Measurements from ENCODE around the gene KLHL33. TPM values are rescaled to one million over a fixed set of nuclear protein-coding genes. Genes with fewer than 3 reads are reported as not detected.

Gene KLHL33
- total RNA-seq, 1 experiment from 2014 or later = not detected

DNA sequence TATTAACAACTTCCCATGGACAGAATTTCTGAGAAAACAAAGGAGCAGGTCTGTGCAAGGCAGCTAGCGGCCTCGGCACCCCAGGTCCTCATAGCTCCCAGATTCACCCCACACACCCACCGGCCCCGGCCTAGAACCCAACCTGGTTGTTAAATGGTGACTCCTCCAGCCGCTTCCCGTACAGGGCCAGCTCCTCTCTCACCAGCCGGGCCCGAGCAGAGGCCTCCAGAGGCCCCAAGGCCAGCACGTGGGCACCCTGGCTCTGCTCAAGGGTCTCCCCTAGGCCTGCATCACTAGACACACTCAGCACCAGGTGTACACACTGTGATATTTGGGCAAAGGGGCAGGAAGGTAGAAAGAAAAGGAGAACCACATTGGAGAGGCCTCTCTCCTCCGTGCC is 52.9 kb downstream of the KLHL33 start:
- in situ Hi-C loops (cut with HindIII; ENCODE audit: low sequenced_read_pairs) = no loop called here
- DNase-seq (ENCODE audit: low spot score) = no peak

DNA sequence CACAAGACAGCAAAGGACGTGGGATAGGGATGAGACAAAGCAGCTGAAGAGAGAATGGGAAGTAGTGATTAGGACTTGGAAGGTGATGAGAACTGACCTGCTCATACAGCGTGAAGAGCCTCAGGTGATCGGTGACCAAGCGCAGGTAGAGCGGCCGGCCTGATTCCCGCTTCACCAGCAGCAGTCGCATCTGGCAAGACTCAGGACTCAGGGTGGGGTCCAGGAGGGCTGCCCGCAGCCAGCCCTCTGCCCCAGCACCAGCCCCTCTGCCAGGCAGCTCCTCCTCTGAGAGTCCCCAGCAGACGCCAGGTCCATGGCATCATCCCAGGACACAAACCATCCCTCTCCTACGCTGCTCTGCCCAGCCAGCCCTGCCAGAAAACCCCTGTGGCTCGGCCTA is 53.4 kb downstream of the KLHL33 start:
- DNase-seq (ENCODE audit: low spot score) = no peak
- in situ Hi-C loops (cut with HindIII; ENCODE audit: low sequenced_read_pairs) = no loop called here

GRCh38 chr14:20381341-20381740 is 54.6 kb downstream of the KLHL33 start:
- in situ Hi-C loops (cut with HindIII; ENCODE audit: low sequenced_read_pairs) = no loop called here
- DNase-seq (ENCODE audit: low spot score) = peak; percentile 13

GRCh38 chr14:20380681-20381080 is 55.3 kb downstream of the KLHL33 start:
- DNase-seq (ENCODE audit: low spot score) = no peak
- in situ Hi-C loops (cut with HindIII; ENCODE audit: low sequenced_read_pairs) = no loop called here

GRCh38 chr14:20379743-20380142 is 56.2 kb downstream of the KLHL33 start:
- no peak for DNase-seq (ENCODE audit: low spot score)
- in situ Hi-C loops (cut with HindIII; ENCODE audit: low sequenced_read_pairs) = no loop called here

DNA sequence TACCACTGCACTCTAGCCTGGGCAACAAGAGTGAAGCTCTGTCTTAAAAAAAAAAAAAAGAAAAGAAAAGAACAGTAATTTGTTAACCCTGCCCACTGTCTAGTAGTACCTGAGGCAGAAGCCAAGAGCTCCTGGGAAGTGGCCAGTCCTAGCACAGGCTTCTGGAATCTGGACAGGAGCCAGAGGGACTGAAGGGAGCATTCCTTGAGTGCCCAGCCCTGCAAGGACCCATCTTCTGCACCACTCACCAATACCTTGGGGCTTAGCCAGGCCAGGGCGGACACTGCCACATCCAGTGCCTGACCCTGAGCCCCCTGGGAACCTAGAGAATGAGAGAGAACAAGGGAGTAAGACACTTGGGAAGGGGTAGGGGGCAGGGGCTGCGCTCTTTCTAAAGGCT is 58.8 kb downstream of the KLHL33 start:
- in situ Hi-C loops (cut with HindIII; ENCODE audit: low sequenced_read_pairs) = no loop called here
- no peak for DNase-seq (ENCODE audit: low spot score)

DNA sequence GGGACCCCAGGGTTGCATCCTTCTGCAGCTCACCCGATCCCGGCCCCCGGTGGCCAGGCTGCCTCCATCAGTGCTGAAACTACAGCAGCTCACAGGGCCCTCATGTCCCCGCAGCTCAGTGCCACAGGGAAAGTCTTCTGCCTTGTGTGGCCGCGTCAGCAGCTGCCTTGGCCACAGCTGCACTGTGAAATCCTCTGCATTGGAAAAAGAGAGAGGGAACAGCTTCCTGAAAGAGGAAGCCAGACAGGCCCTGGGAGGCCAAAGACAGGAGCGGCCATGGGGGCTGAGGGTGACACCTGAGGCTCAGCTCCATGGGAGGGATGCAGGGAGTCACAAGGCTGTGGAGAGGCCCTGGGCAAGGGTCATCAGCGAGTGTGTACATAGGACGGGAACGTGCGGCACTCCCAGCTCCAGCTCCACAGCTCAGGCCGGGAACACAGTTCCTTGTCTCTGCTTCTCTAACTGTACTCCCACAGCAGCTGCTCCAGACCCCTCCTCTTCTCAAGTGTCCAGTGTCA is 59.8 kb downstream of the KLHL33 start:
- no peak for DNase-seq (ENCODE audit: low spot score)
- in situ Hi-C loops (cut with HindIII; ENCODE audit: low sequenced_read_pairs) = no loop called here

Other genes starting within 250 kb of the KLHL33 start
- not detected in 2 replicates for gene OR11G2, start 245.3 kb downstream of the KLHL33 start, total RNA-seq (2014; rRNA removed; shearing (Covaris generic))
- not detected in 2 replicates for gene OR11H6, start 212.5 kb downstream of the KLHL33 start, total RNA-seq (2014; rRNA removed; shearing (Covaris generic))
- gene OR11H7, start 207.2 kb downstream of the KLHL33 start, total RNA-seq (2014; rRNA removed; shearing (Covaris generic)) = not detected in 2 replicates
- gene OR11H4, start 196.9 kb downstream of the KLHL33 start, total RNA-seq (2014; rRNA removed; shearing (Covaris generic)) = not detected in 2 replicates
- 17.0 and 27.0 TPM in 2 replicates for gene TTC5, start 130.2 kb downstream of the KLHL33 start, total RNA-seq (2014; rRNA removed; shearing (Covaris generic))
- gene CCNB1IP1, start 102.9 kb downstream of the KLHL33 start, total RNA-seq (2014; rRNA removed; shearing (Covaris generic)) = 122 and 178 TPM in 2 replicates
- gene PARP2, start 92.5 kb downstream of the KLHL33 start, total RNA-seq (2014; rRNA removed; shearing (Covaris generic)) = 12.9 and 17.7 TPM in 2 replicates
- gene TEP1, start 22.7 kb downstream of the KLHL33 start, total RNA-seq (2014; rRNA removed; shearing (Covaris generic)) = 3.8 and 9.3 TPM in 2 replicates
- gene OSGEP, start 18.6 kb upstream of the KLHL33 start, total RNA-seq (2014; rRNA removed; shearing (Covaris generic)) = 46.3 and 60.7 TPM in 2 replicates
- gene APEX1, start 19.1 kb upstream of the KLHL33 start, total RNA-seq (2014; rRNA removed; shearing (Covaris generic)) = 234 and 289 TPM in 2 replicates
- 37.8 and 40.4 TPM in 2 replicates for gene PIP4P1, start 25.3 kb upstream of the KLHL33 start, total RNA-seq (2014; rRNA removed; shearing (Covaris generic))
- 131 and 135 TPM in 2 replicates for gene PNP, start 33.2 kb upstream of the KLHL33 start, total RNA-seq (2014; rRNA removed; shearing (Covaris generic))
- gene RNASE10, start 69.4 kb upstream of the KLHL33 start, total RNA-seq (2014; rRNA removed; shearing (Covaris generic)) = not detected in 2 replicates
- not detected in 2 replicates for gene RNASE9, start 124.9 kb upstream of the KLHL33 start, total RNA-seq (2014; rRNA removed; shearing (Covaris generic))
- not detected in 2 replicates for gene RNASE11, start 151.8 kb upstream of the KLHL33 start, total RNA-seq (2014; rRNA removed; shearing (Covaris generic))
- not detected in 2 replicates for gene RNASE12, start 155.2 kb upstream of the KLHL33 start, total RNA-seq (2014; rRNA removed; shearing (Covaris generic))
- not detected in 2 replicates for gene OR6S1, start 205.5 kb upstream of the KLHL33 start, total RNA-seq (2014; rRNA removed; shearing (Covaris generic))
- gene RNASE4, start 248.4 kb upstream of the KLHL33 start, total RNA-seq (2014; rRNA removed; shearing (Covaris generic)) = 2.2 and 3.2 TPM in 2 replicates

Data from G401 (cell line).